Cardiac muscle cell (in vitro differentiated cells and primary cell): ENCODE measurements around the gene ZCCHC17. TPM values are rescaled to one million over a fixed set of nuclear protein-coding genes. Genes with fewer than 3 reads are reported as not detected.

ENCODE experiments used
- DNase-seq, 2 donors: peaks; one replicate each; pipeline versions ENCODE4 v3.0.0 to v3.0.0-alpha.2; 2010 to 2017; ENCODE audit warnings: low read depth in 1 of 2, low spot score in 1 of 2
- H3K27ac ChIP-seq: fragments of 200-600 bp; sonication (generic); 2 replicates; pipeline ENCODE4 v1.5.1; 2016
- H3K27me3 ChIP-seq: fragments of 200-600 bp; sonication (generic); 2 replicates; pipeline ENCODE4 v1.6.0; 2016; ENCODE audit warnings: control low read depth
- H3K36me3 ChIP-seq: fragments of 200-600 bp; sonication (generic); 2 replicates; pipeline ENCODE4 v1.5.1; 2016; ENCODE audit warnings: control low read depth
- H3K4me1 ChIP-seq: fragments of 200-600 bp; sonication (generic); 2 replicates; pipeline ENCODE4 v1.8.1; 2017; ENCODE audit warnings: low read depth, mild to moderate bottlenecking, mixed run types
- H3K4me3 ChIP-seq: fragments of 200-600 bp; sonication (generic); 2 replicates; pipeline ENCODE4 v1.5.1; 2016; ENCODE audit warnings: mild to moderate bottlenecking
- H3K9me3 ChIP-seq: fragments of 200-600 bp; sonication (generic); 2 replicates; pipeline ENCODE4 v1.5.1; 2017; ENCODE audit warnings: low read depth, mild to moderate bottlenecking, control low read depth
- CTCF ChIP-seq: IDR thresholded peaks from 2 replicates; pipeline ENCODE4 v1.5.1; 2012; ENCODE audit warnings: low read depth, mild to moderate bottlenecking, low read length
- polyA plus RNA-seq: library from polyadenylated mRNA; unstranded; fragments of >200 nt; fragmentation: Nextera tagmentation; extraction: Ambion mirVana; gene quantifications from 2 replicates; pipeline ENCODE4 v1.2.1, GENCODE V29; 2016
- total RNA-seq: library from RNA; depleted of rRNA; stranded (reverse); fragments of >200 nt; gene quantifications from 2 replicates; pipeline ENCODE4 v1.2.3, GENCODE V29; 2016

ZCCHC17 gene
- total and polyA plus RNA-seq, 2 experiments from 2014 or later, result 40.7 to 74.4 TPM

- TF ChIP-seq CTCF, result no peak
Observed at GRCh38 chr1:31308036-31308435, 11.2 kb downstream of the ZCCHC17 start.

DNA sequence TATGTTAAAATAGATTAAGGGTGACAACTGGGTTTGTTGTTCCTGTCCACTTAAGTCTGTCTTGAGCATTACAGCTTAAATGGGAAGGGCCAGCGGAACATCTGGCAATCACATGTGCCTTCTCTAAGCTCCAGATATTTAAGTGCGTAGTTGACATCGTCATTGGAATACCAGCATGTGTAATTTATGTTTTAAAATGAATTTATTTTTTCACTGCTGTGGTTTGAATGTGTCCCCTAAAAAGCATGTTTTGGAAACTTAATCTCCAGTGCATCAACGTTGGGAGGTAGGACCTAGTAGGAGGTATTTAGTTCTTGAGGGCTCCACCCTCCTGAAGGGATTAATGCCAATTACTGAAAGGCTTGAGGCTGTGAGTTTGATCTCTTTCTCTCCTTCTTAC lies 13.4 kb downstream of the ZCCHC17 start:
- DNase-seq, result no peak
- TF ChIP-seq CTCF, result no peak
- no peak overlapping the region for H3K4me3 ChIP-seq
- no peak overlapping the region for H3K27ac ChIP-seq
- H3K27me3 ChIP-seq, result no peaks in the 10 kb centered on the region
- H3K9me3 ChIP-seq, result no peaks in the 10 kb centered on the region
- H3K36me3 ChIP-seq, result peaks cover 15% of the 10 kb centered on the region
- peaks cover 7% of the 10 kb centered on the region for H3K4me1 ChIP-seq

More at GRCh38 chr1:31308036-31308435, 11.2 kb downstream of the ZCCHC17 start:
- Histone ChIP-seq H3K4me1 (peaks cover 7% of the 10 kb centered on the region), H3K4me3 (no peak overlapping the region), H3K27me3 (no peaks in the 10 kb centered on the region), H3K27ac (no peak overlapping the region), H3K9me3 (no peaks in the 10 kb centered on the region), H3K36me3 (peaks cover 11% of the 10 kb centered on the region)
- no peak for DNase-seq

- peaks cover 25% of the 10 kb centered on the region for H3K36me3 ChIP-seq
- TF ChIP-seq CTCF, result no peak
Observed at GRCh38 chr1:31315902-31316301, 19.1 kb downstream of the ZCCHC17 start.

GRCh38 chr1:31318146-31318545 lies 21.3 kb downstream of the ZCCHC17 start:
- Histone ChIP-seq H3K36me3 (peaks cover 18% of the 10 kb centered on the region), H3K4me1 (no peaks in the 10 kb centered on the region), H3K27me3 (no peaks in the 10 kb centered on the region), H3K4me3 (no peak overlapping the region), H3K27ac (no peak overlapping the region), H3K9me3 (no peaks in the 10 kb centered on the region)
- no peak for TF ChIP-seq CTCF
- no peak for DNase-seq

More at GRCh38 chr1:31315902-31316301, 19.1 kb downstream of the ZCCHC17 start:
- no peak for DNase-seq
- no peak overlapping the region for H3K4me3 ChIP-seq
- no peaks in the 10 kb centered on the region for H3K9me3 ChIP-seq
- no peaks in the 10 kb centered on the region for H3K4me1 ChIP-seq
- H3K27me3 ChIP-seq, result no peaks in the 10 kb centered on the region
- H3K27ac ChIP-seq, result no peak overlapping the region

GRCh38 chr1:31324093-31324492 lies 27.3 kb downstream of the ZCCHC17 start:
- DNase-seq, result no peak

More at GRCh38 chr1:31324093-31324492, 27.3 kb downstream of the ZCCHC17 start:
- no peak overlapping the region for H3K27ac ChIP-seq
- no peak overlapping the region for H3K4me3 ChIP-seq
- H3K4me1 ChIP-seq, result peaks cover 14% of the 10 kb centered on the region
- peaks cover 14% of the 10 kb centered on the region for H3K36me3 ChIP-seq
- no peak for TF ChIP-seq CTCF
- H3K27me3 ChIP-seq, result no peaks in the 10 kb centered on the region
- no peaks in the 10 kb centered on the region for H3K9me3 ChIP-seq
